Measurements from ENCODE around the gene CEP128.

CEP128 gene

GRCh38 chr14:80658155-80658554 lies 283.4 kb downstream of the CEP128 start:
- no peaks in the 10 kb centered on the region for H3K36me3 ChIP-seq (ENCODE audit: insufficient read depth, low read length)
- TF ChIP-seq POLR2AphosphoS5 (IDR thresholded peaks at IDR 0.05; ENCODE audit: borderline replicate concordance, low read depth, low read length) (no peak), EZH2 (IDR thresholded peaks at IDR 0.05) (no peak)
- H3K27ac ChIP-seq, result no peak overlapping the region
- DNase-seq (ENCODE audit: low read depth, low spot score), result no peak
- no peak overlapping the region for H3K9ac ChIP-seq (ENCODE audit: insufficient read length)
- no peaks in the 10 kb centered on the region for H3K9me3 ChIP-seq (ENCODE audit: low read depth, low read length)
- no peak overlapping the region for H3K4me3 ChIP-seq

- Histone ChIP-seq H3K4me3 (no peak overlapping the region), H3K36me3 (ENCODE audit: insufficient read depth, low read length) (no peaks in the 10 kb centered on the region), H3K9ac (ENCODE audit: insufficient read length) (no peak overlapping the region), H3K27ac (no peak overlapping the region), H3K9me3 (ENCODE audit: low read depth, low read length) (no peaks in the 10 kb centered on the region)
- no peak for DNase-seq (ENCODE audit: low read depth, low spot score)
- no peak for TF ChIP-seq POLR2AphosphoS5 (IDR thresholded peaks at IDR 0.05; ENCODE audit: borderline replicate concordance, low read depth, low read length)
- no peak for TF ChIP-seq FOXP2 (optimal IDR thresholded peaks at IDR 0.05; ENCODE audit: control extremely low read depth, extremely low read length, insufficient read depth)
- no peak for TF ChIP-seq EZH2 (IDR thresholded peaks at IDR 0.05)
These were observed 287.6 kb downstream of the CEP128 start for GRCh38 chr14:80653956-80654355.

- H3K9ac ChIP-seq (ENCODE audit: insufficient read length), result no peak overlapping the region
- TF ChIP-seq EZH2 (IDR thresholded peaks at IDR 0.05) (no peak), FOXP2 (optimal IDR thresholded peaks at IDR 0.05; ENCODE audit: control extremely low read depth, extremely low read length, insufficient read depth) (no peak), POLR2AphosphoS5 (IDR thresholded peaks at IDR 0.05; ENCODE audit: borderline replicate concordance, low read depth, low read length) (no peak)
- no peak overlapping the region for H3K4me3 ChIP-seq
- DNase-seq (ENCODE audit: low read depth, low spot score), result no peak
- H3K27ac ChIP-seq, result no peak overlapping the region
- H3K36me3 ChIP-seq (ENCODE audit: insufficient read depth, low read length), result no peaks in the 10 kb centered on the region
- H3K9me3 ChIP-seq (ENCODE audit: low read depth, low read length), result no peaks in the 10 kb centered on the region
These were observed 295.7 kb downstream of the CEP128 start for GRCh38 chr14:80645667-80646413.

GRCh38 chr14:80644826-80645225 lies 296.7 kb downstream of the CEP128 start:
- Histone ChIP-seq H3K36me3 (ENCODE audit: insufficient read depth, low read length) (no peaks in the 10 kb centered on the region), H3K9ac (ENCODE audit: insufficient read length) (no peak overlapping the region), H3K4me3 (no peak overlapping the region), H3K9me3 (ENCODE audit: low read depth, low read length) (no peaks in the 10 kb centered on the region), H3K27ac (no peak overlapping the region)
- DNase-seq (ENCODE audit: low read depth, low spot score), result no peak
- no peak for TF ChIP-seq POLR2AphosphoS5 (IDR thresholded peaks at IDR 0.05; ENCODE audit: borderline replicate concordance, low read depth, low read length)
- TF ChIP-seq EZH2 (IDR thresholded peaks at IDR 0.05), result no peak
- TF ChIP-seq FOXP2 (optimal IDR thresholded peaks at IDR 0.05; ENCODE audit: control extremely low read depth, extremely low read length, insufficient read depth), result no peak

GRCh38 chr14:80638620-80639515 lies 302.7 kb downstream of the CEP128 start:
- Histone ChIP-seq H3K36me3 (ENCODE audit: insufficient read depth, low read length) (no peaks in the 10 kb centered on the region), H3K27ac (peak overlapping the region; percentile 73), H3K9me3 (ENCODE audit: low read depth, low read length) (no peaks in the 10 kb centered on the region), H3K9ac (ENCODE audit: insufficient read length) (no peak overlapping the region), H3K4me3 (peak overlapping the region; percentile 26; the same call in 1 of the 2 replicates)
- no peak for TF ChIP-seq POLR2AphosphoS5 (IDR thresholded peaks at IDR 0.05; ENCODE audit: borderline replicate concordance, low read depth, low read length)
- TF ChIP-seq FOXP2 (optimal IDR thresholded peaks at IDR 0.05; ENCODE audit: control extremely low read depth, extremely low read length, insufficient read depth), result no peak
- TF ChIP-seq EZH2 (IDR thresholded peaks at IDR 0.05), result no peak
- no peak for DNase-seq (ENCODE audit: low read depth, low spot score)

- H3K27ac ChIP-seq, result peak overlapping the region; percentile 73
- no peak for TF ChIP-seq FOXP2 (optimal IDR thresholded peaks at IDR 0.05; ENCODE audit: control extremely low read depth, extremely low read length, insufficient read depth)
- no peak for TF ChIP-seq POLR2AphosphoS5 (IDR thresholded peaks at IDR 0.05; ENCODE audit: borderline replicate concordance, low read depth, low read length)
- no peak for TF ChIP-seq EZH2 (IDR thresholded peaks at IDR 0.05)
- no peaks in the 10 kb centered on the region for H3K9me3 ChIP-seq (ENCODE audit: low read depth, low read length)
- no peak for DNase-seq (ENCODE audit: low read depth, low spot score)
- H3K9ac ChIP-seq (ENCODE audit: insufficient read length), result no peak overlapping the region
- H3K4me3 ChIP-seq, result peak overlapping the region; percentile 26; the same call in 1 of the 2 replicates
- no peaks in the 10 kb centered on the region for H3K36me3 ChIP-seq (ENCODE audit: insufficient read depth, low read length)
These were observed 303.6 kb downstream of the CEP128 start for GRCh38 chr14:80637756-80638619.

GRCh38 chr14:80636071-80636470 lies 305.5 kb downstream of the CEP128 start:
- Histone ChIP-seq H3K27ac (no peak overlapping the region), H3K9ac (ENCODE audit: insufficient read length) (no peak overlapping the region), H3K9me3 (ENCODE audit: low read depth, low read length) (no peaks in the 10 kb centered on the region), H3K36me3 (ENCODE audit: insufficient read depth, low read length) (no peaks in the 10 kb centered on the region), H3K4me3 (no peak overlapping the region)
- TF ChIP-seq FOXP2 (optimal IDR thresholded peaks at IDR 0.05; ENCODE audit: control extremely low read depth, extremely low read length, insufficient read depth) (no peak), POLR2AphosphoS5 (IDR thresholded peaks at IDR 0.05; ENCODE audit: borderline replicate concordance, low read depth, low read length) (no peak), EZH2 (IDR thresholded peaks at IDR 0.05) (no peak)
- no peak for DNase-seq (ENCODE audit: low read depth, low spot score)
